Small intestine (tissue), 7 donors: ENCODE data around the gene SREBF1. TPM values are rescaled to one million over a fixed set of nuclear protein-coding genes. Genes with fewer than 3 reads are reported as not detected.

ENCODE experiments used
- DNase-seq, 2 donors: peaks; one replicate each; pipeline versions ENCODE4 v3.0.0 to v3.0.0-alpha.2; 2013
- FAIRE-seq: peaks from 2 replicates; lab custom pipeline; 2012; peaks lifted over from hg19 to GRCh38; lab: Jason Lieb, UNC
- H3K27ac ChIP-seq, 3 donors: one replicate each; pipeline ENCODE4 v1.5.1; 2013; ENCODE audit warnings: low read length in 2 of 3, mild to moderate bottlenecking in 2 of 3, control low read depth in 1 of 3, inconsistent platforms in 1 of 3, low read depth in 1 of 3, moderate library complexity in 1 of 3
- H3K27me3 ChIP-seq, 3 donors: one replicate each; pipeline ENCODE4 v1.6.1; 2013; ENCODE audit warnings: low read length in 3 of 3, inconsistent platforms in 1 of 3; ENCODE audit not compliant: control insufficient read depth in 3 of 3, insufficient read depth in 3 of 3
- H3K36me3 ChIP-seq, 3 donors: one replicate each; pipeline ENCODE4 v1.6.1; 2013; ENCODE audit warnings: low read length in 3 of 3, inconsistent platforms in 1 of 3, low read depth in 1 of 3, mild to moderate bottlenecking in 1 of 3, moderate library complexity in 1 of 3; ENCODE audit not compliant: control insufficient read depth in 3 of 3, insufficient read depth in 2 of 3
- H3K4me1 ChIP-seq, 3 donors: one replicate each; pipeline ENCODE4 v1.6.1; 2013; ENCODE audit warnings: low read length in 2 of 3, inconsistent platforms in 1 of 3, low read depth in 1 of 3, mild to moderate bottlenecking in 1 of 3, moderate library complexity in 1 of 3; ENCODE audit not compliant: control insufficient read depth in 3 of 3, insufficient read depth in 2 of 3
- H3K4me3 ChIP-seq, 3 donors: one replicate each; pipeline ENCODE4 v1.5.1; 2013; ENCODE audit warnings: low read length in 3 of 3, control low read depth in 1 of 3, inconsistent platforms in 1 of 3, low read depth in 1 of 3, mild to moderate bottlenecking in 1 of 3, moderate library complexity in 1 of 3
- H3K9me3 ChIP-seq, 2 donors: one replicate each; pipeline ENCODE4 v1.6.1; 2013; ENCODE audit warnings: low read depth in 1 of 2, low read length in 1 of 2; ENCODE audit not compliant: control insufficient read depth in 2 of 2, insufficient read depth in 1 of 2
- WGBS, 3 donors: extraction: QIAGEN DNeasy Blood & Tissue Kit; methylation state at CpG; one replicate each; pipeline ENCODE4 v1.1.7; 2013; 5-methylcytosine and 5-hydroxymethylcytosine counted together
- polyA plus RNA-seq, 4 donors: library from polyadenylated mRNA; stranded (reverse) in 3 of 4; unstranded in 1 of 4; fragments of 200-250 nt in 3 of 4; fragments of 120-200 nt in 1 of 4; gene quantifications; one replicate each; pipeline versions ENCODE4 v1.2.1 to v1.2.3, GENCODE V29; 2013
- donor health status: healthy with polysubstance abuse.
- donor health status: control.
- donor health status: control.
- donor health status: Bipolar disorder and iron deficiency.
- donor health status: healthy.

Gene SREBF1
- polyA plus RNA-seq, 4 donors, result 71.6 to 155 (median 105) TPM

- WGBS, 3 donors, result 88 to 93% (median 90%) methylated on average over 5 of the region's 5 CpGs
- Histone ChIP-seq H3K27ac (no peak overlapping the region), H3K36me3 (peaks cover 4 to 80% (median 4%) of the 10 kb centered on the region in 3 donors), H3K27me3 (no peaks in the 10 kb centered on the region), H3K4me1 (peaks cover 0 to 21% (median 0%) of the 10 kb centered on the region in 3 donors), H3K4me3 (no peak overlapping the region), H3K9me3 (no peaks in the 10 kb centered on the region)
- DNase-seq (no peak), FAIRE-seq (no peak)
These were observed 29.3 kb downstream of the SREBF1 start for GRCh38 chr17:17807440-17807839.

GRCh38 chr17:17806611-17807274, 30.0 kb downstream of the SREBF1 start:
- H3K36me3 ChIP-seq, result peaks cover 2 to 79% (median 4%) of the 10 kb centered on the region in 3 donors
- H3K27me3 ChIP-seq, result no peaks in the 10 kb centered on the region
- DNase-seq, result no peak
- H3K27ac ChIP-seq, result no peak overlapping the region
- 84 to 91% (median 88%) methylated on average over 16 to 17 of the region's 17 CpGs for WGBS, 3 donors
- H3K4me3 ChIP-seq, result no peak overlapping the region
- no peak for FAIRE-seq
- H3K9me3 ChIP-seq, result no peaks in the 10 kb centered on the region
- H3K4me1 ChIP-seq, result peaks cover 0 to 15% (median 0%) of the 10 kb centered on the region in 3 donors

- Histone ChIP-seq H3K4me3 (no peak overlapping the region), H3K36me3 (peaks cover 0 to 81% (median 2%) of the 10 kb centered on the region in 3 donors), H3K9me3 (no peaks in the 10 kb centered on the region), H3K27ac (no peak overlapping the region), H3K27me3 (no peaks in the 10 kb centered on the region), H3K4me1 (peaks cover 0 to 11% (median 0%) of the 10 kb centered on the region in 3 donors)
- WGBS, 3 donors, result 92 to 94% (median 92%) methylated on average over 4 of the region's 4 CpGs
- FAIRE-seq, result no peak
- no peak for DNase-seq
These were observed 30.8 kb downstream of the SREBF1 start for GRCh38 chr17:17806035-17806434.

- no peaks in the 10 kb centered on the region for H3K9me3 ChIP-seq
- no peak overlapping the region for H3K4me3 ChIP-seq
- no peaks in the 10 kb centered on the region for H3K27me3 ChIP-seq
- H3K27ac ChIP-seq, result no peak overlapping the region
- WGBS, 3 donors, result 84 to 85% (median 85%) methylated on average over 9 of the region's 9 CpGs
- FAIRE-seq (no peak), DNase-seq (no peak)
- peaks cover 0 to 81% (median 2%) of the 10 kb centered on the region in 3 donors for H3K36me3 ChIP-seq
- H3K4me1 ChIP-seq, result peaks cover 0 to 6% (median 0%) of the 10 kb centered on the region in 3 donors
These were observed 31.2 kb downstream of the SREBF1 start for GRCh38 chr17:17805575-17805974.

- H3K36me3 ChIP-seq, result peaks cover 0 to 90% (median 2%) of the 10 kb centered on the region in 3 donors
- no peak overlapping the region for H3K27ac ChIP-seq
- DNase-seq (no peak), FAIRE-seq (no peak)
- H3K9me3 ChIP-seq, result no peaks in the 10 kb centered on the region
- 96 to 98% (median 97%) methylated on average over 3 of the region's 3 CpGs for WGBS, 3 donors
- no peaks in the 10 kb centered on the region for H3K27me3 ChIP-seq
- H3K4me1 ChIP-seq, result no peaks in the 10 kb centered on the region
- no peak overlapping the region for H3K4me3 ChIP-seq
These were observed 32.8 kb downstream of the SREBF1 start for GRCh38 chr17:17804007-17804406.

GRCh38 chr17:17801800-17802481, 34.8 kb downstream of the SREBF1 start:
- no peaks in the 10 kb centered on the region for H3K9me3 ChIP-seq
- H3K4me3 ChIP-seq, result no peak overlapping the region
- no peak for FAIRE-seq
- no peak overlapping the region for H3K27ac ChIP-seq
- H3K27me3 ChIP-seq, result no peaks in the 10 kb centered on the region
- WGBS, 3 donors, result 90 to 92% (median 91%) methylated on average over 13 of the region's 13 CpGs
- no peaks in the 10 kb centered on the region for H3K4me1 ChIP-seq
- peaks cover 0 to 94% (median 2%) of the 10 kb centered on the region in 3 donors for H3K36me3 ChIP-seq
- no peak for DNase-seq

GRCh38 chr17:17800504-17801021, 36.2 kb downstream of the SREBF1 start:
- WGBS, 3 donors, result 88 to 92% (median 89%) methylated on average over 12 of the region's 12 CpGs
- H3K27ac ChIP-seq, result no peak overlapping the region
- no peaks in the 10 kb centered on the region for H3K4me1 ChIP-seq
- no peaks in the 10 kb centered on the region for H3K27me3 ChIP-seq
- no peak for FAIRE-seq
- DNase-seq, result no peak
- H3K9me3 ChIP-seq, result no peaks in the 10 kb centered on the region
- H3K36me3 ChIP-seq, result peaks cover 2 to 96% (median 2%) of the 10 kb centered on the region in 3 donors
- H3K4me3 ChIP-seq, result no peak overlapping the region

GRCh38 chr17:17798573-17799255, 38.1 kb downstream of the SREBF1 start:
- peaks cover 3 to 98% (median 7%) of the 10 kb centered on the region in 3 donors for H3K36me3 ChIP-seq
- no peak overlapping the region for H3K27ac ChIP-seq
- H3K4me1 ChIP-seq, result no peaks in the 10 kb centered on the region
- H3K27me3 ChIP-seq, result no peaks in the 10 kb centered on the region
- no peak overlapping the region for H3K4me3 ChIP-seq
- no peak for DNase-seq
- FAIRE-seq, result no peak
- H3K9me3 ChIP-seq, result no peaks in the 10 kb centered on the region
- 83 to 89% (median 86%) methylated on average over 16 of the region's 16 CpGs for WGBS, 3 donors
